K562 (cell line): ENCODE measurements around the gene MYOZ3. TPM values are rescaled to one million over a fixed set of nuclear protein-coding genes. Genes with fewer than 3 reads are reported as not detected.

Experiments
- CREM ChIP-seq: IDR thresholded peaks from 2 replicates; pipeline ENCODE4 v1.6.1; 2014; ENCODE audit warnings: antibody characterized with exemption, low read depth
- EGR1 ChIP-seq: fragments of 450-650 bp; conservative IDR thresholded peaks from 2 replicates; pipeline ENCODE4 v1.6.1; 2017; ENCODE audit warnings: mild to moderate bottlenecking
- ETS1 ChIP-seq: conservative IDR thresholded peaks from 2 replicates; pipeline ENCODE4 v1.6.1; 2011; ENCODE audit warnings: low read depth, mild to moderate bottlenecking, low read length; ENCODE audit not compliant: control insufficient read depth
- FOXP1 ChIP-seq: sonication (generic); formaldehyde crosslinking; IDR thresholded peaks from 2 replicates; pipeline ENCODE4 v1.8.0; 2022; ENCODE audit warnings: mild to moderate bottlenecking, missing genetic modification reagents
- HDAC6 ChIP-seq: IDR thresholded peaks from 2 replicates; pipeline ENCODE4 v1.6.1; 2012; ENCODE audit warnings: low read depth, mild to moderate bottlenecking, control low read depth, inconsistent platforms, low read length, moderate library complexity
- MAX ChIP-seq: sonication (generic); formaldehyde crosslinking; IDR thresholded peaks from 2 replicates; pipeline ENCODE4 v1.9.0; 2022; ENCODE audit warnings: mild to moderate bottlenecking, missing genetic modification reagents
- NR0B1 ChIP-seq: fragments of 450-650 bp; IDR thresholded peaks from one replicate; pipeline ENCODE4 v1.6.1; 2018; ENCODE audit warnings: mild to moderate bottlenecking, moderate library complexity; ENCODE audit not compliant: partially characterized antibody
- PML ChIP-seq: IDR thresholded peaks from 2 replicates; pipeline ENCODE4 v1.6.1; 2012; ENCODE audit warnings: low read length, inconsistent platforms
- SFPQ ChIP-seq: fragments of 200-400 bp; formaldehyde crosslinking; IDR thresholded peaks from 2 replicates; pipeline ENCODE4 v1.6.1; 2017; ENCODE audit warnings: mild to moderate bottlenecking, low read depth, low read length, moderate library complexity
- STAT5A ChIP-seq: IDR thresholded peaks from 2 replicates; pipeline ENCODE4 v1.6.1; 2012; ENCODE audit warnings: low read length, inconsistent platforms, borderline replicate concordance
- ZNF253 ChIP-seq: fragments of 250-450 bp; sonication (Bioruptor Pico); conservative IDR thresholded peaks from 2 replicates; pipeline ENCODE4 v1.6.1; 2021; ENCODE audit warnings: mild to moderate bottlenecking
- polyA plus RNA-seq, 8 experiments: library from polyadenylated mRNA; depleted of rRNA in 4 of 8; stranded (reverse) in 5 of 8; unstranded in 3 of 8; fragments of >200 nt; fragmentation: Nextera tagmentation in 2 of 8; fragmentation: Illumina TruSeq in 1 of 8; extraction: Ambion mirVana in 2 of 8; extraction: Trizol in 1 of 8; gene quantifications; 2 replicates each; pipeline versions ENCODE4 v1.2.1 to v1.2.3, GENCODE V29; 2011 to 2014; ENCODE audit warnings: inconsistent platforms in 1 of 8, missing spikeins in 1 of 8
- total RNA-seq, 7 experiments: library from RNA; depleted of rRNA in 6 of 7; stranded (reverse); fragments of >200 nt in 6 of 7; fragmentation: Illumina TruSeq in 2 of 7; extraction: Trizol in 2 of 7; gene quantifications; 2 replicates each; pipeline versions ENCODE4 v1.2.1 to v1.2.3, GENCODE V29; 2011 to 2021; ENCODE audit warnings: low replicate concordance in 1 of 7
- TF ChIP-seq, protein P1 (sequence below): fragments of 250-450 bp; sonication (Bioruptor Pico); IDR thresholded peaks from 2 replicates; pipeline ENCODE4 v1.9.0; 2021; ENCODE audit warnings: mild to moderate bottlenecking, inconsistent platforms
- TF ChIP-seq, protein P2 (sequence below), 2 experiments: fragments of 450-650 bp; conservative IDR thresholded peaks; 2 replicates each; pipeline ENCODE4 v1.6.1; 2017; ENCODE audit warnings: mild to moderate bottlenecking in 2 of 2, moderate library complexity in 2 of 2
- TF ChIP-seq, protein P3 (sequence below): fragments of 200-800 bp; sonication (Bioruptor generic); IDR thresholded peaks from 2 replicates; pipeline ENCODE4 v1.6.1; 2017; ENCODE audit warnings: missing genetic modification characterization, missing compliant biosample characterization

Gene MYOZ3
- total and polyA plus RNA-seq, 9 of the 15 experiments (the other 6 are each of a cell fraction or from before 2014, with no cell fraction given) = not detected

DNA sequence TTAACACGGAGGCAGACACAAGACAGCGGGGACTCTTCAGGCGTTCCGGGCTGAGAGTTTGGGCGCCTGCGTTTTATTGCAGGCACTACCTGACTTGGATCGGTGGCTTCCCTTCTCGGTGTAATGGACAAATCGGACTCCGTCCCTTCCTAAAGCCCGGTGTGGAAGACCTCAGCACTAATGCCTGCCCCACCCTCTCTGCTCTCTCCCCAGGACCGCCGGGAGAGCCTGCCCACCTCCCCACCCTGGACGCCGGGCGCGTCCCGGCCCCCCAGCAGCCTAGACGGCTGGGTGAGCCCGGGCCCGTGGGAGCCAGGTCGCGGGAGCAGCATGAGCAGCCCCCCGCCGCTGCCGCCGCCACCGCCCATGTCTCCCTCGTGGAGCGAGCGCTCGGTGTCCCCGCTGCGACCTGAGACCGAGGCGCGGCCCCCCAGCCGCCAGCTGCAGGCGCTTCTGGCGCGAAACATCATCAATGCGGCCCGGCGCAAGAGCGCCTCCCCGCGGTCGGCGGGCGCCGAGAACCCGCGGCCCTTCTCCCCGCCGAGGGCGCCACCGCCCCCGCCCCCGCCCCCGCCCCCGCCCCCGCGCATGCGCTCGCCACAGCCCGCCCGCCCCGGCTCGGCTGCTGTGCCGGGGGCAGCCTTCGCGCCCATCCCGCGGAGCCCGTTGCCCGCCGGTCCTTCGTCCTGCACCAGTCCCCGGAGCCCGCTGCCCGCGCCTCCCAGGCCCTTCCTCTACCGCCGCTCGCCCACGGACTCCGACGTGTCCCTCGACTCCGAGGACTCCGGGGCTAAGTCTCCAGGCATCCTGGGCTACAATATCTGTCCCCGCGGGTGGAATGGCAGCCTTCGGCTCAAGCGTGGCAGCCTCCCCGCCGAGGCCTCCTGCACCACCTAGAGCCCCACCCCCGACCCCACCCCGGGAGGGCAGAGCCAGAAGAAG, 4.6 kb upstream of the MYOZ3 start (continued):
- TF ChIP-seq SFPQ (no peak), MAX (CRISPR knock-in tag) (peak; percentile 73), ETS1 (0 out of 2 replicates have a peak, but pooled peaks have one; percentile 40), PML (0 out of 2 replicates have a peak, but pooled peaks have one; percentile 30), CREM (peak; percentile 53), NR0B1 (no peak), HDAC6 (no peak), EGR1 (peak; percentile 70), ZNF253 (CRISPR knock-in tag) (no peak), STAT5A (no peak), FOXP1 (CRISPR knock-in tag) (peak; percentile 31; the same call in 1 of the 2 replicates)
- TF ChIP-seq, protein P1, sequence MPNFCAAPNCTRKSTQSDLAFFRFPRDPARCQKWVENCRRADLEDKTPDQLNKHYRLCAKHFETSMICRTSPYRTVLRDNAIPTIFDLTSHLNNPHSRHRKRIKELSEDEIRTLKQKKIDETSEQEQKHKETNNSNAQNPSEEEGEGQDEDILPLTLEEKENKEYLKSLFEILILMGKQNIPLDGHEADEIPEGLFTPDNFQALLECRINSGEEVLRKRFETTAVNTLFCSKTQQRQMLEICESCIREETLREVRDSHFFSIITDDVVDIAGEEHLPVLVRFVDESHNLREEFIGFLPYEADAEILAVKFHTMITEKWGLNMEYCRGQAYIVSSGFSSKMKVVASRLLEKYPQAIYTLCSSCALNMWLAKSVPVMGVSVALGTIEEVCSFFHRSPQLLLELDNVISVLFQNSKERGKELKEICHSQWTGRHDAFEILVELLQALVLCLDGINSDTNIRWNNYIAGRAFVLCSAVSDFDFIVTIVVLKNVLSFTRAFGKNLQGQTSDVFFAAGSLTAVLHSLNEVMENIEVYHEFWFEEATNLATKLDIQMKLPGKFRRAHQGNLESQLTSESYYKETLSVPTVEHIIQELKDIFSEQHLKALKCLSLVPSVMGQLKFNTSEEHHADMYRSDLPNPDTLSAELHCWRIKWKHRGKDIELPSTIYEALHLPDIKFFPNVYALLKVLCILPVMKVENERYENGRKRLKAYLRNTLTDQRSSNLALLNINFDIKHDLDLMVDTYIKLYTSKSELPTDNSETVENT = 0 out of 2 replicates have a peak, but pooled peaks have one; percentile 31
- TF ChIP-seq, protein P2, sequence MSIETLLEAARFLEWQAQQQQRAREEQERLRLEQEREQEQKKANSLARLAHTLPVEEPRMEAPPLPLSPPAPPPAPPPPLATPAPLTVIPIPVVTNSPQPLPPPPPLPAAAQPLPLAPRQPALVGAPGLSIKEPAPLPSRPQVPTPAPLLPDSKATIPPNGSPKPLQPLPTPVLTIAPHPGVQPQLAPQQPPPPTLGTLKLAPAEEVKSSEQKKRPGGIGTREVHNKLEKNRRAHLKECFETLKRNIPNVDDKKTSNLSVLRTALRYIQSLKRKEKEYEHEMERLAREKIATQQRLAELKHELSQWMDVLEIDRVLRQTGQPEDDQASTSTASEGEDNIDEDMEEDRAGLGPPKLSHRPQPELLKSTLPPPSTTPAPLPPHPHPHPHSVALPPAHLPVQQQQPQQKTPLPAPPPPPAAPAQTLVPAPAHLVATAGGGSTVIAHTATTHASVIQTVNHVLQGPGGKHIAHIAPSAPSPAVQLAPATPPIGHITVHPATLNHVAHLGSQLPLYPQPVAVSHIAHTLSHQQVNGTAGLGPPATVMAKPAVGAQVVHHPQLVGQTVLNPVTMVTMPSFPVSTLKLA (conservative IDR thresholded peaks at IDR 0.05) = no peak; a peak in 2 of 4 replicates
- TF ChIP-seq, protein P3, sequence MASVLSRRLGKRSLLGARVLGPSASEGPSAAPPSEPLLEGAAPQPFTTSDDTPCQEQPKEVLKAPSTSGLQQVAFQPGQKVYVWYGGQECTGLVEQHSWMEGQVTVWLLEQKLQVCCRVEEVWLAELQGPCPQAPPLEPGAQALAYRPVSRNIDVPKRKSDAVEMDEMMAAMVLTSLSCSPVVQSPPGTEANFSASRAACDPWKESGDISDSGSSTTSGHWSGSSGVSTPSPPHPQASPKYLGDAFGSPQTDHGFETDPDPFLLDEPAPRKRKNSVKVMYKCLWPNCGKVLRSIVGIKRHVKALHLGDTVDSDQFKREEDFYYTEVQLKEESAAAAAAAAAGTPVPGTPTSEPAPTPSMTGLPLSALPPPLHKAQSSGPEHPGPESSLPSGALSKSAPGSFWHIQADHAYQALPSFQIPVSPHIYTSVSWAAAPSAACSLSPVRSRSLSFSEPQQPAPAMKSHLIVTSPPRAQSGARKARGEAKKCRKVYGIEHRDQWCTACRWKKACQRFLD (CRISPR knock-in tag) = peak; percentile 41; the same call in 1 of the 2 replicates
